ENCODE measurements around the gene MAST4. TPM values are rescaled to one million over a fixed set of nuclear protein-coding genes. Genes with fewer than 3 reads are reported as not detected.

MAST4 gene
- total RNA-seq, 4 donors from 2014 or later, result 55.3 to 148 (median 110) TPM

- DNase-seq, result no peak
- H3K27me3 ChIP-seq, result no peaks in the 10 kb centered on the region
- H3K4me3 ChIP-seq, result no peak overlapping the region
- intact Hi-C loops (cut with DNase I), result no loop called here
- no peak for TF ChIP-seq CTCF (IDR thresholded peaks at IDR 0.05)
- TF ChIP-seq POLR2A (IDR thresholded peaks at IDR 0.05), result no peak
- no peak overlapping the region for H3K27ac ChIP-seq
- H3K36me3 ChIP-seq, result no peaks in the 10 kb centered on the region
- H3K4me1 ChIP-seq, result peaks cover 4 to 33% (median 11%) of the 10 kb centered on the region in 3 donors
- 77 to 89% methylated on average over 7 of the region's 7 CpGs for WGBS, 2 donors
- H3K9me3 ChIP-seq, result no peaks in the 10 kb centered on the region
These were observed 230.1 kb downstream of the MAST4 start for GRCh38 chr5:66826263-66826662.

GRCh38 chr5:66826696-66827095, 230.5 kb downstream of the MAST4 start:
- 79 to 82% methylated on average over 3 of the region's 3 CpGs for WGBS, 2 donors

GRCh38 chr5:66828046-66828547, 231.9 kb downstream of the MAST4 start:
- peak overlapping the region; percentile 26 to 65 (median 40) for H3K4me3 ChIP-seq
- intact Hi-C loops (cut with DNase I), result no loop called here
- no peaks in the 10 kb centered on the region for H3K36me3 ChIP-seq
- TF ChIP-seq POLR2A (IDR thresholded peaks at IDR 0.05), result no peak
- TF ChIP-seq CTCF (IDR thresholded peaks at IDR 0.05), result no peak
- H3K4me1 ChIP-seq, result peaks cover 4 to 30% (median 4%) of the 10 kb centered on the region in 3 donors
- peak overlapping the region; percentile 56 to 78 (median 68) for H3K27ac ChIP-seq
- H3K9me3 ChIP-seq, result no peaks in the 10 kb centered on the region
- no peaks in the 10 kb centered on the region for H3K27me3 ChIP-seq
- 30% methylated on average over 4 of the region's 5 CpGs for WGBS, 2 donors
- DNase-seq, result no peak

More at GRCh38 chr5:66826696-66827095, 230.5 kb downstream of the MAST4 start:
- H3K27me3 ChIP-seq, result no peaks in the 10 kb centered on the region
- no peaks in the 10 kb centered on the region for H3K36me3 ChIP-seq
- intact Hi-C loops (cut with DNase I), result no loop called here
- DNase-seq, result no peak
- no peak overlapping the region for H3K27ac ChIP-seq
- no peaks in the 10 kb centered on the region for H3K9me3 ChIP-seq
- H3K4me3 ChIP-seq, result no peak overlapping the region
- TF ChIP-seq CTCF (IDR thresholded peaks at IDR 0.05) (no peak), POLR2A (IDR thresholded peaks at IDR 0.05) (no peak)
- H3K4me1 ChIP-seq, result peaks cover 4 to 32% (median 9%) of the 10 kb centered on the region in 3 donors

- Histone ChIP-seq H3K4me1 (peaks cover 4 to 30% (median 4%) of the 10 kb centered on the region in 3 donors), H3K36me3 (no peaks in the 10 kb centered on the region), H3K9me3 (no peaks in the 10 kb centered on the region), H3K27me3 (no peaks in the 10 kb centered on the region), H3K4me3 (peak overlapping the region; percentile 26 to 65 (median 40)), H3K27ac (peak overlapping the region; percentile 56 to 78 (median 68))
- 0 to 1% methylated on average over 20 to 21 of the region's 21 CpGs for WGBS, 2 donors
- peak in 1 of 4 donors; percentile 61 for TF ChIP-seq POLR2A (IDR thresholded peaks at IDR 0.05)
- TF ChIP-seq CTCF (IDR thresholded peaks at IDR 0.05), result no peak
- DNase-seq, result peak; percentile 6
- intact Hi-C loops (cut with DNase I), result no loop called here
These were observed 232.6 kb downstream of the MAST4 start for GRCh38 chr5:66828548-66829357.

GRCh38 chr5:66829358-66829674, 233.1 kb downstream of the MAST4 start:
- intact Hi-C loops (cut with DNase I), result no loop called here
- H3K4me1 ChIP-seq, result peaks cover 4 to 30% (median 4%) of the 10 kb centered on the region in 3 donors
- H3K4me3 ChIP-seq, result peak overlapping the region; percentile 26 to 65 (median 40)
- TF ChIP-seq CTCF (IDR thresholded peaks at IDR 0.05) (no peak), POLR2A (IDR thresholded peaks at IDR 0.05) (no peak)
- peak overlapping the region; percentile 56 to 78 (median 68) for H3K27ac ChIP-seq
- no peaks in the 10 kb centered on the region for H3K36me3 ChIP-seq
- DNase-seq, result no peak
- no peaks in the 10 kb centered on the region for H3K9me3 ChIP-seq
- no peaks in the 10 kb centered on the region for H3K27me3 ChIP-seq

Data from esophagus squamous epithelium (tissue), 5 donors.